Eye (tissue), 1 donor: ENCODE data around the gene C12orf42.

Experiments
- DNase-seq: peaks from one replicate; pipeline ENCODE4 v3.0.0-alpha.2; 2015

C12orf42 gene

GRCh38 chr12:103495469-103496456 lies at the start of gene C12orf42:
Gene C12orf42, minus strand, starts transcription at chr12:103495968. Its CDS starts 17,542 bp downstream, at chr12:103478426.
- peak; percentile 86 for DNase-seq

GRCh38 chr12:103542078-103542477 lies 46.3 kb upstream of the C12orf42 start:
- no peak for DNase-seq

- DNase-seq = no peak
Observed at GRCh38 chr12:103540319-103540718, 44.6 kb upstream of the C12orf42 start.

GRCh38 chr12:103538397-103538796 lies 42.6 kb upstream of the C12orf42 start:
- DNase-seq = no peak

- DNase-seq = peak; percentile 81
Observed at GRCh38 chr12:103530307-103531066, 34.7 kb upstream of the C12orf42 start.

- DNase-seq = no peak
Observed at GRCh38 chr12:103529306-103529705, 33.5 kb upstream of the C12orf42 start.

- DNase-seq = no peak
Observed at GRCh38 chr12:103524238-103524875, 28.6 kb upstream of the C12orf42 start.

- no peak for DNase-seq
Observed at GRCh38 chr12:103523771-103524170, 28.0 kb upstream of the C12orf42 start.

- no peak for DNase-seq
Observed at GRCh38 chr12:103520686-103521215, 25.0 kb upstream of the C12orf42 start.

- DNase-seq = no peak
Observed at GRCh38 chr12:103519632-103520031, 23.9 kb upstream of the C12orf42 start.

- no peak for DNase-seq
Observed at GRCh38 chr12:103518899-103519298, 23.1 kb upstream of the C12orf42 start.

- DNase-seq = no peak
Observed at GRCh38 chr12:103517161-103517560, 21.4 kb upstream of the C12orf42 start.

- DNase-seq = no peak
Observed at GRCh38 chr12:103515341-103515740, 19.6 kb upstream of the C12orf42 start.

GRCh38 chr12:103513875-103514274 lies 18.1 kb upstream of the C12orf42 start:
- DNase-seq = no peak

- no peak for DNase-seq
Observed at GRCh38 chr12:103505371-103506236, 9.8 kb upstream of the C12orf42 start.

GRCh38 chr12:103504606-103505005 lies 8.8 kb upstream of the C12orf42 start:
- no peak for DNase-seq

GRCh38 chr12:103503546-103504480 lies 8.0 kb upstream of the C12orf42 start:
- DNase-seq = peak; percentile 40

- DNase-seq = no peak
Observed at GRCh38 chr12:103501447-103501846, 5.7 kb upstream of the C12orf42 start.

GRCh38 chr12:103499571-103499970 lies 3.8 kb upstream of the C12orf42 start:
- no peak for DNase-seq

GRCh38 chr12:103498990-103499389 lies 3.2 kb upstream of the C12orf42 start:
- no peak for DNase-seq
